CD14-positive monocyte (primary cell): ENCODE measurements around the gene SLC40A1. TPM values are rescaled to one million over a fixed set of nuclear protein-coding genes. Genes with fewer than 3 reads are reported as not detected.

Source experiments
- DNase-seq, 3 donors: peaks; one replicate each; pipeline ENCODE4 v3.0.0-alpha.2; 2011 to 2022
- H2AFZ ChIP-seq: 2 replicates; pipeline ENCODE4 v1.6.0; 2012; ENCODE audit warnings: mild to moderate bottlenecking, low read depth, low read length, inconsistent platforms; ENCODE audit not compliant: insufficient read depth, poor library complexity, severe bottlenecking
- H3K27ac ChIP-seq, 2 donors: 1 replicate in 1 of 2; 2 replicates in 1 of 2; pipeline ENCODE4 v1.5.1; 2012 to 2013; ENCODE audit warnings: low read length in 2 of 2, control low read depth in 1 of 2, inconsistent platforms in 1 of 2, low read depth in 1 of 2, mild to moderate bottlenecking in 1 of 2
- H3K27me3 ChIP-seq, 2 donors: one replicate each; pipeline versions ENCODE4 v1.6.0 to v1.6.1; 2011 to 2013; ENCODE audit warnings: low read length in 2 of 2; ENCODE audit not compliant: control insufficient read depth in 2 of 2, insufficient read depth in 2 of 2
- H3K36me3 ChIP-seq, 2 donors: replicated peaks in 1 of 2; 1 replicate in 1 of 2; 2 replicates in 1 of 2; pipeline versions ENCODE4 v1.5.1 to v1.6.1; 2012 to 2013; ENCODE audit warnings: low read length in 2 of 2, control low read depth in 1 of 2, inconsistent platforms in 1 of 2, mild to moderate bottlenecking in 1 of 2; ENCODE audit not compliant: insufficient read depth in 2 of 2, control insufficient read depth in 1 of 2
- H3K4me1 ChIP-seq, 2 donors: 1 replicate in 1 of 2; 2 replicates in 1 of 2; pipeline versions ENCODE4 v1.5.1 to v1.6.1; 2012 to 2013; ENCODE audit warnings: low read length in 2 of 2, control low read depth in 1 of 2, inconsistent platforms in 1 of 2, mild to moderate bottlenecking in 1 of 2, moderate library complexity in 1 of 2; ENCODE audit not compliant: insufficient read depth in 2 of 2, control insufficient read depth in 1 of 2
- H3K4me2 ChIP-seq: replicated peaks from 2 replicates; pipeline ENCODE3; 2012; ENCODE audit warnings: low read length, moderate library complexity, mild to moderate bottlenecking; ENCODE audit not compliant: poor library complexity, severe bottlenecking; ENCODE audit errors: extremely low read depth
- H3K4me3 ChIP-seq, 3 experiments: fragments of 200-600 bp in 1 of 3; sonication (generic) in 1 of 3; replicated peaks in 1 of 3; 1 replicate in 2 of 3; 2 replicates in 1 of 3; pipeline ENCODE4 v1.5.1; 2011 to 2013; ENCODE audit warnings: low read length in 3 of 3, mild to moderate bottlenecking in 3 of 3, control low read depth in 2 of 3, low read depth in 2 of 3, inconsistent platforms in 1 of 3, moderate library complexity in 1 of 3
- H3K79me2 ChIP-seq: 2 replicates; pipeline ENCODE4 v1.6.0; 2012; ENCODE audit warnings: mild to moderate bottlenecking, control low read depth, inconsistent platforms, low read length, moderate library complexity; ENCODE audit not compliant: insufficient read depth
- H3K9ac ChIP-seq: 2 replicates; pipeline ENCODE4 v1.6.0; 2017; ENCODE audit warnings: low read length, mild to moderate bottlenecking; ENCODE audit not compliant: insufficient read depth, poor library complexity, severe bottlenecking
- H3K9me3 ChIP-seq, 2 donors: replicated peaks in 1 of 2; 1 replicate in 1 of 2; 2 replicates in 1 of 2; pipeline versions ENCODE4 v1.5.1 to v1.6.1; 2012 to 2013; ENCODE audit warnings: low read length in 2 of 2, control low read depth in 1 of 2; ENCODE audit not compliant: control insufficient read depth in 1 of 2, insufficient read depth in 1 of 2
- H4K20me1 ChIP-seq: 2 replicates; pipeline ENCODE4 v1.6.0; 2012; ENCODE audit warnings: mild to moderate bottlenecking, low read length, control low read depth, moderate library complexity; ENCODE audit not compliant: insufficient read depth
- H3K27ac Mint-ChIP-seq, 7 donors: one replicate each; pipeline ENCODE4 v1.8.0; 2020; ENCODE audit warnings: mild to moderate bottlenecking in 7 of 7, mixed read lengths in 7 of 7, moderate library complexity in 6 of 7, inconsistent platforms in 2 of 7
- H3K27me3 Mint-ChIP-seq, 3 donors: one replicate each; pipeline ENCODE4 v1.8.0; 2021 to 2022; ENCODE audit warnings: low read depth in 3 of 3, mild to moderate bottlenecking in 3 of 3, mixed read lengths in 3 of 3, moderate library complexity in 3 of 3, inconsistent platforms in 1 of 3
- H3K36me3 Mint-ChIP-seq, 2 donors: one replicate each; pipeline ENCODE4 v1.8.0; 2020; ENCODE audit warnings: mixed read lengths in 2 of 2, inconsistent platforms in 1 of 2, mild to moderate bottlenecking in 1 of 2
- H3K4me1 Mint-ChIP-seq: one replicate; pipeline ENCODE4 v1.8.0; 2020; ENCODE audit warnings: mild to moderate bottlenecking, mixed read lengths
- H3K4me3 Mint-ChIP-seq, 2 donors: one replicate each; pipeline ENCODE4 v1.8.0; 2020; ENCODE audit warnings: mild to moderate bottlenecking in 2 of 2, mixed read lengths in 2 of 2, moderate library complexity in 1 of 2
- H3K9me3 Mint-ChIP-seq, 7 donors: one replicate each; pipeline ENCODE4 v1.8.0; 2020 to 2022; ENCODE audit warnings: mixed read lengths in 7 of 7, mild to moderate bottlenecking in 6 of 7, moderate library complexity in 6 of 7, inconsistent platforms in 2 of 7
- CTCF ChIP-seq: fragments of 200-600 bp; IDR thresholded peaks from one replicate; pipeline ENCODE4 v1.8.0; 2022; ENCODE audit warnings: antibody characterized with exemption, mild to moderate bottlenecking
- WGBS: methylation state at CpG from one replicate; pipeline ENCODE4 v1.1.5; 2013; ENCODE audit warnings: missing lambda C conversion rate; ENCODE audit not compliant: insufficient coverage; 5-methylcytosine and 5-hydroxymethylcytosine counted together
- intact Hi-C, 2 donors: fragments of 100-400 bp; cut with micrococcal nuclease; formaldehyde crosslinking; loops; one replicate each; pipeline versions ENCODE4 v1.15.0 to v1.15.1; 2023
- polyA plus RNA-seq, 3 donors: library from polyadenylated mRNA; depleted of rRNA in 1 of 3; unstranded in 2 of 3; stranded (reverse) in 1 of 3; fragments of 300-500 nt in 2 of 3; fragments of >200 nt in 1 of 3; fragmentation: Illumina TruSeq in 2 of 3; gene quantifications; 1 replicate in 2 of 3; 2 replicates in 1 of 3; pipeline ENCODE4 v1.2.3, GENCODE V29; 2012 to 2021

Gene SLC40A1
- polyA plus RNA-seq, 3 donors, result 7.9 to 91.6 (median 90.4) TPM

- intact Hi-C loops, result no loop called here
- peaks cover 0 to 3% (median 0%) of the 10 kb centered on the region in 3 donors for H3K27me3 Mint-ChIP-seq
- no peaks in the 10 kb centered on the region for H3K4me1 Mint-ChIP-seq
Observed at GRCh38 chr2:189595417-189595816, 14.8 kb upstream of the SLC40A1 start.

DNA sequence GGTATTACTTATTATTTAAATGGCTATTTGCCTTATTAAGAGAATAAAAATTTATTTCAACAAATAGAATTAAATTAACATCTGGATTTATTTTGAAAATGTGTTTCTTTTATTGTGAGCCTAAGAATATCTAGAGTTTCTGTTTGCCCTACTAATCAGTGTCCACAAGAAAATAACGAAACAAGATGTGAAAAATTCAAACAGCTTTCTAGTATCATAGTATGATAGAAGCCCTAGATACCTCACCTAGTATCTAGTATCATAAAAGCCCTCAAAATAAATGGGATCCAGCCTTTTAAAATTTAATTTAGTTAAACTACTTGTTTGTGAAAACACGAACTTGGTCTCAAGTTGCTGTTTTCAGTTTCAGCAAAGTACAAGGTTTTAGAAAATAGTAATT is 13.7 kb upstream of the SLC40A1 start:
- Histone ChIP-seq H3K27me3 (no peaks in the 10 kb centered on the region), H3K9me3 (no peaks in the 10 kb centered on the region), H3K9ac (no peak overlapping the region), H3K4me1 (no peaks in the 10 kb centered on the region), H2AFZ (no peak overlapping the region), H4K20me1 (no peaks in the 10 kb centered on the region), H3K4me3 (no peak overlapping the region), H3K27ac (no peak overlapping the region), H3K4me2 (no peak overlapping the region), H3K79me2 (no peaks in the 10 kb centered on the region), H3K36me3 (no peaks in the 10 kb centered on the region)
- H3K9me3 Mint-ChIP-seq, result peaks cover 0 to 5% (median 0%) of the 10 kb centered on the region in 7 donors
- no peak for DNase-seq
- H3K27me3 Mint-ChIP-seq, result no peaks in the 10 kb centered on the region
- H3K27ac Mint-ChIP-seq, result no peak overlapping the region
- intact Hi-C loops, result no loop called here
- TF ChIP-seq CTCF, result no peak
- no CpG with 5 or more reads among the region's 2 CpGs for WGBS
- peaks cover 2% of the 10 kb centered on the region for H3K4me1 Mint-ChIP-seq
- no peaks in the 10 kb centered on the region for H3K36me3 Mint-ChIP-seq
- no peak overlapping the region for H3K4me3 Mint-ChIP-seq

More at GRCh38 chr2:189595417-189595816, 14.8 kb upstream of the SLC40A1 start:
- Histone ChIP-seq H3K4me1 (no peaks in the 10 kb centered on the region), H4K20me1 (no peaks in the 10 kb centered on the region), H3K27ac (no peak overlapping the region), H3K4me3 (no peak overlapping the region), H3K27me3 (no peaks in the 10 kb centered on the region), H3K79me2 (no peaks in the 10 kb centered on the region), H3K9ac (no peak overlapping the region), H3K4me2 (no peak overlapping the region), H2AFZ (no peak overlapping the region), H3K9me3 (no peaks in the 10 kb centered on the region), H3K36me3 (no peaks in the 10 kb centered on the region)
- Mint-ChIP-seq H3K36me3 (no peaks in the 10 kb centered on the region), H3K4me3 (no peak overlapping the region), H3K9me3 (no peaks in the 10 kb centered on the region), H3K27ac (no peak overlapping the region)
- DNase-seq, result no peak
- no peak for TF ChIP-seq CTCF
- no CpG with 5 or more reads among the region's 3 CpGs for WGBS
